GM20000 (cell line): ENCODE results near the gene OFD1.

ENCODE experiments used
- DNase-seq: peaks from one replicate; pipeline ENCODE4 v3.0.0; 2012; ENCODE audit warnings: low spot score
- TF ChIP-seq, protein P1 (sequence below): IDR thresholded peaks from 2 replicates; pipeline ENCODE4 v1.5.1; 2012; ENCODE audit warnings: mild to moderate bottlenecking, control low read depth; ENCODE audit errors: extremely low read depth, missing control alignments

The OFD1 gene, protein sequence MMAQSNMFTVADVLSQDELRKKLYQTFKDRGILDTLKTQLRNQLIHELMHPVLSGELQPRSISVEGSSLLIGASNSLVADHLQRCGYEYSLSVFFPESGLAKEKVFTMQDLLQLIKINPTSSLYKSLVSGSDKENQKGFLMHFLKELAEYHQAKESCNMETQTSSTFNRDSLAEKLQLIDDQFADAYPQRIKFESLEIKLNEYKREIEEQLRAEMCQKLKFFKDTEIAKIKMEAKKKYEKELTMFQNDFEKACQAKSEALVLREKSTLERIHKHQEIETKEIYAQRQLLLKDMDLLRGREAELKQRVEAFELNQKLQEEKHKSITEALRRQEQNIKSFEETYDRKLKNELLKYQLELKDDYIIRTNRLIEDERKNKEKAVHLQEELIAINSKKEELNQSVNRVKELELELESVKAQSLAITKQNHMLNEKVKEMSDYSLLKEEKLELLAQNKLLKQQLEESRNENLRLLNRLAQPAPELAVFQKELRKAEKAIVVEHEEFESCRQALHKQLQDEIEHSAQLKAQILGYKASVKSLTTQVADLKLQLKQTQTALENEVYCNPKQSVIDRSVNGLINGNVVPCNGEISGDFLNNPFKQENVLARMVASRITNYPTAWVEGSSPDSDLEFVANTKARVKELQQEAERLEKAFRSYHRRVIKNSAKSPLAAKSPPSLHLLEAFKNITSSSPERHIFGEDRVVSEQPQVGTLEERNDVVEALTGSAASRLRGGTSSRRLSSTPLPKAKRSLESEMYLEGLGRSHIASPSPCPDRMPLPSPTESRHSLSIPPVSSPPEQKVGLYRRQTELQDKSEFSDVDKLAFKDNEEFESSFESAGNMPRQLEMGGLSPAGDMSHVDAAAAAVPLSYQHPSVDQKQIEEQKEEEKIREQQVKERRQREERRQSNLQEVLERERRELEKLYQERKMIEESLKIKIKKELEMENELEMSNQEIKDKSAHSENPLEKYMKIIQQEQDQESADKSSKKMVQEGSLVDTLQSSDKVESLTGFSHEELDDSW

DNA sequence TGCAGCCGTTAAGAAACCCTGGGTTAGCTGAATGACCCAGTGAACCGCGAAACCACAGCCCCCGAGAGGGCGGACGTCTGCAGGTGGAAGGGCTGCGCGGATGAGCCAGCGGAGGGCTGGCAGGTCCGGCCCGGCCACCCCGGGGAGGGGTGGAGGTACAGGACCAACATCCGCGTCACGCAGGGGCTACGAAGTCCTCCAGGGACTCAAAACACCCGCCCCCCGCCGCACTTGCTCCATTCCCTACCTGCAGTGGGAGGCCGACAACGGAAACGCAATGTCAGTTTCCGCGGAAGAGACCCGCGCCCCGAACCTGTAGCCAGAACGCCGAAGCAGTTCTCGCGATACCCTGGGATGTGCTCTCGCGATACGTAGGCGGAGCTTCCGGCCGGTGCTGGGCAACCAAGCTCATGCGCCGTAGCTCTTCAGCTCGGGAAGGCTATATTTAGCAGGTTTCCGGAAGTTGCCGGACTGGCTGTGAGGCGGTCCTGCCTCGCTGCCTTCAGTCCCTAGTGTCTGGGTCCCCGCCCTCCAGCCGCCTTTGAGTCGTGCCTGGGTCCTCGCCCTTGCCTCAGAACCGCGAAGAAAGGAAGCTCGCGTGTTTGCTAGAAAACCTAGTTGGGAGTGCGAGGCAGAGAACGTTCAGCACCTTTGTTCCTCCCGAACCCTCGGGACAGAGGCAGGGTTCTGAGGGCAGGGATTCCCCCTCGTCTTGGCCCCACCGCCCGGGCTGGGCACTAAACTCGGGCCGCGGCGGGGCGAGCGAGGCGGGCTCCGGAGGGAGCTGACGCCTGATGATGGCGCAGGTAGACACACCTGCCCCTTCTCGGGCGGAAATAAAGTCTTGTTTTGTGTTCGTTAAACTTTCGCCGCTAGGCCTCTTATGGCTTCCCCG lies at the start of gene OFD1, which contains the start of gene TRAPPC2:
Gene OFD1 (plus strand): TSS at position 471 of the 895 bp plus-strand sequence. CDS start 324 bp downstream, at position 795.
Gene TRAPPC2 (minus strand): TSS at position 343 of the 895 bp plus-strand sequence. CDS start 14,657 bp downstream, outside the sequence.
- TF ChIP-seq, protein P1, sequence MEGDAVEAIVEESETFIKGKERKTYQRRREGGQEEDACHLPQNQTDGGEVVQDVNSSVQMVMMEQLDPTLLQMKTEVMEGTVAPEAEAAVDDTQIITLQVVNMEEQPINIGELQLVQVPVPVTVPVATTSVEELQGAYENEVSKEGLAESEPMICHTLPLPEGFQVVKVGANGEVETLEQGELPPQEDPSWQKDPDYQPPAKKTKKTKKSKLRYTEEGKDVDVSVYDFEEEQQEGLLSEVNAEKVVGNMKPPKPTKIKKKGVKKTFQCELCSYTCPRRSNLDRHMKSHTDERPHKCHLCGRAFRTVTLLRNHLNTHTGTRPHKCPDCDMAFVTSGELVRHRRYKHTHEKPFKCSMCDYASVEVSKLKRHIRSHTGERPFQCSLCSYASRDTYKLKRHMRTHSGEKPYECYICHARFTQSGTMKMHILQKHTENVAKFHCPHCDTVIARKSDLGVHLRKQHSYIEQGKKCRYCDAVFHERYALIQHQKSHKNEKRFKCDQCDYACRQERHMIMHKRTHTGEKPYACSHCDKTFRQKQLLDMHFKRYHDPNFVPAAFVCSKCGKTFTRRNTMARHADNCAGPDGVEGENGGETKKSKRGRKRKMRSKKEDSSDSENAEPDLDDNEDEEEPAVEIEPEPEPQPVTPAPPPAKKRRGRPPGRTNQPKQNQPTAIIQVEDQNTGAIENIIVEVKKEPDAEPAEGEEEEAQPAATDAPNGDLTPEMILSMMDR: no peak
- peak; percentile 83 for DNase-seq

DNA sequence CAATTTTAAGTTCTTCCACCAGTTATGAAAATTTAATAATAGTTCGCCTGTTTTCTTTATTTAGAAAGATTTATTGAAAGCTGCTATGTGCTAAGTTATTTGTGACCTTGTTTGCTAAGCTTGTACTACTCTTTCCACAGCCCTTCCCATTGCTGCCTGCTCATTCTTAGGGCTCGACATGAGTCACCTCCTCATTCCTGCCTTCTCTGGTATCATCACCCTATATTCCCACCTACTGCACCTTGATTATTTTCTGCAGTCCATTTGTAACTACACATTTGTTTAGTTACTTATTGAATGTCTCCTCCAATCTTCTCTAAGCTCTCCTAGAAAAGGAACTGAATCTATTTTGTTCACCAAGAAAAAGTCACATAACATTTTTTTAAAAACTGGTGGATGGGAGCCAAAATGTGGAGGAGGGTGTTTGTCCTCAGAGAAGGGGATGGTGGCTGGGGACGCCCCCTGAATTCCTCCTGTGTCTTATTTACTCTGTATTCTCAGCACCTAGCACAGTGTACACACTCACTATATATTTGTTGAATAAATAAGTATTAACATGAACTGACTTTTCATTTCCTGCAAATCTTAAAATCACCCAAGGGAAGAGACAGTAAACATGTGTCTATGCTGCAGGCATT lies 49.3 kb upstream of the OFD1 start:
- DNase-seq: no peak
- TF ChIP-seq, protein P1: no peak

DNA sequence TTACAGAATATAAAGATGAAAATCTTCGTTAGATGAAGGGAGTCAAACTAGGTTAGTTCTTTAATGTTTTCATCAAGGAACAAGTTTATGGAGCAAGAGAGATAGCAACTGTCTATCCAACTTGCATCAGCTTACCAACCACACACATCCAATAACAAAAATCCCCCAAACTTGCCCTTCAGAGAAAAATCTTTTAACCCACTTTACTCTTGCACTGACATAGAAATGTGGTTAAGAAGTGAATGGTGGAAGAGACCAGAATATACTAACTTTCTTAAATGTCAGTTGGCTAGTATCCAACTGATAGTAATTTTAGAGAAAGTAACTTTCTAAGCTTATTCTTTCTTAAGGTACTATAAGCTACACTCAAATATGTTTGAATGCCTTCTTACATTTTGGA lies 47.3 kb upstream of the OFD1 start:
- DNase-seq: no peak
- TF ChIP-seq, protein P1: no peak

DNA sequence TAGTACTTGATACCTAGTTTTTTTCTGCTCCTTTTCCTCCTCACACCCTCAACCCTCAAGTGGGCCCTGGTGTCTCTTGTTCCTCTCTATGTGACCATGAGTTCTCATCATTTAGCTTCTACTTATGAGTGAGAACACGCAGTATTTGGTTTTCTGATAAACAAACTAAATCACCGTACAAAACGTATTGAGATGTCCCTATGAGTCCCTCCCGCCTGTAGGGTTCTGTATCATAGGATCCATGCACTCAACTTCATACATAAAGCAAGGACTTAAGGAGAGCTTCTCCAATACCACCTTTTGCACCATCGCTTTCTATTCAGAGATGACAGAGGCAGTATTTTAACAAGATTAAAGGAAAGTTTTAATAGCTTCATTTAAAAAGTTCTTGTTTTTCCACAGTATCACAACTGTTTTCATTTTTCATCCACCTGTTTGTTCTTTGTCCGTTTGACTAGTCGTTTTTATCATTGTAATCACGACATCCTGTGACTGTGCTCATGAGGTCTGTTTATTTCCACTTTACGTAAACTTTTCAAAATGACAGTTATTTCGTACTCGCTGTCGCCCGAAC lies 46.1 kb upstream of the OFD1 start:
- no peak for DNase-seq
- TF ChIP-seq, protein P1: no peak

DNA sequence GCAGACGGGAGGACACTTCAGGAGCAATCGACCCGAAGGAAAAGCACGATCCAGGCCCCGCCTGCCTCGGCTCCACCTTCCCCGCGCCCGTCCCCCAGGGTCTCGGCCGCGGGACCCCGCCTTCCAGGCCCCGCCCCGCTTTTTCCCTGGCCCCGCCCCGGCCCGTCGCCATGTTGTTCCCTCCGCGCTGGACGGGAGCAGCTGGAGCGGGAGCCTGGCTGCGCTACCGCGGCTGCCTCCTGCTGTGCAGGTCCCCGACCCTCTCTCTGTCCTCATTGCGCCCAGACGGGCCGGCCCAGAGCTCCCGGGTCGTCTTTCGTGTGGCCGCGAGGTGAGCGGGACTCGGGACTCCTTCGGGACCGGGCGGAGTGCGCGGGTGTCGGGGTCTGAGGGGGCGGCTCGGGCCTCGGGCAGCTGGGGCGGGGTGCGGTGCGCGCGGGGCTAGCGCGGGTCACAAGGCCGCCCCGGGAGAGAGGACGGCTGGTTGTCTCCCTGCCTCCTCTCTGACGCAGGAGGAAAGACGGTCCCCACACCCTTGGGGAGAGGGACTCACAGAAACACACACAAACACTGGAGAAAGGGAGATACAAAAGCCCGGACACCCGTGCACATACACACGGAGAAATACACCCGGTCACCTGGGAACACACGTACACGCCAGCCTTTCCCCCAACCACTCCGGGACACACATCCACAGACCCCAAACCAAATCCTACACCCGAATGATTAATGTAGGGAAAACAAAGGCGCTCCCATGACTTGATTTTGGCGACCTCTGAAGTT lies 45.4 kb upstream of the OFD1 start, which contains the start of gene RAB9A:
Gene RAB9A (plus strand): TSS at position 171 of the 783 bp plus-strand sequence. CDS start 19,619 bp downstream, outside the sequence.
- DNase-seq: peak; percentile 81
- TF ChIP-seq, protein P1: no peak
